ENCODE data around the gene DCXR. TPM values are rescaled to one million over a fixed set of nuclear protein-coding genes. Genes with fewer than 3 reads are reported as not detected.
A peak's percentile ranks its signal among the peaks of the same experiment; 100 is the strongest.

Gene DCXR
- polyA plus RNA-seq, 6 donors from 2014 or later = 74.0 to 199 (median 98.1) TPM

- ATAC-seq (ENCODE audit: low read depth in 2 of 2) = no peak
- Mint-ChIP-seq H3K4me1 (peaks cover 14 to 27% (median 26%) of the 10 kb centered on the region in 3 donors), H3K9me3 (no peaks in the 10 kb centered on the region)
Observed at GRCh38 chr17:82035956-82036633, 1.4 kb downstream of the DCXR start.

GRCh38 chr17:82035488-82035887, 2.0 kb downstream of the DCXR start:
- Mint-ChIP-seq H3K27me3 (peaks cover 0 to 3% (median 0%) of the 10 kb centered on the region in 3 donors), H3K36me3 (peaks cover 0 to 5% of the 10 kb centered on the region in 2 donors), H3K27ac (peak overlapping the region in 1 of 6 donors; percentile 37), H3K4me3 (peak overlapping the region; percentile 17 to 95 (median 74)), H3K4me1 (peaks cover 17 to 28% (median 27%) of the 10 kb centered on the region in 3 donors), H3K9me3 (no peaks in the 10 kb centered on the region)
- DNase-seq (no peak), ATAC-seq (ENCODE audit: low read depth in 2 of 2) (no peak)

More at GRCh38 chr17:82035956-82036633, 1.4 kb downstream of the DCXR start:
- H3K36me3 Mint-ChIP-seq = peaks cover 0 to 5% of the 10 kb centered on the region in 2 donors
- DNase-seq = no peak
- peak overlapping the region; percentile 74 to 96 (median 88) for H3K4me3 Mint-ChIP-seq
- no peaks in the 10 kb centered on the region for H3K27me3 Mint-ChIP-seq
- peak overlapping the region in 1 of 6 donors; percentile 22 for H3K27ac Mint-ChIP-seq

- peaks cover 0 to 5% of the 10 kb centered on the region in 2 donors for H3K36me3 Mint-ChIP-seq
- H3K4me1 Mint-ChIP-seq = peaks cover 23 to 30% (median 30%) of the 10 kb centered on the region in 3 donors
- H3K4me3 Mint-ChIP-seq = peak overlapping the region in 5 of 8 donors; percentile 15 to 89 (median 67)
- peaks cover 0 to 9% (median 0%) of the 10 kb centered on the region in 3 donors for H3K27me3 Mint-ChIP-seq
- H3K9me3 Mint-ChIP-seq = no peaks in the 10 kb centered on the region
- ATAC-seq (ENCODE audit: low read depth in 2 of 2) (no peak), DNase-seq (no peak)
- H3K27ac Mint-ChIP-seq = no peak overlapping the region
Observed at GRCh38 chr17:82034371-82035011, 3.0 kb downstream of the DCXR start.

GRCh38 chr17:82033359-82034085, 4.0 kb downstream of the DCXR start:
- H3K27ac Mint-ChIP-seq = no peak overlapping the region
- no peaks in the 10 kb centered on the region for H3K9me3 Mint-ChIP-seq
- peak overlapping the region in 2 of 8 donors; percentile 36 to 39 for H3K4me3 Mint-ChIP-seq
- H3K27me3 Mint-ChIP-seq = peaks cover 0 to 18% (median 0%) of the 10 kb centered on the region in 3 donors
- ATAC-seq (ENCODE audit: low read depth in 2 of 2) (no peak), DNase-seq (no peak)
- H3K36me3 Mint-ChIP-seq = peaks cover 0 to 5% of the 10 kb centered on the region in 2 donors
- peaks cover 17 to 25% (median 23%) of the 10 kb centered on the region in 3 donors for H3K4me1 Mint-ChIP-seq

- DNase-seq (no peak), ATAC-seq (ENCODE audit: low read depth in 2 of 2) (peak; percentile 7 to 13)
- peaks cover 10 to 18% (median 16%) of the 10 kb centered on the region in 3 donors for H3K4me1 Mint-ChIP-seq
- H3K36me3 Mint-ChIP-seq = peaks cover 0 to 5% of the 10 kb centered on the region in 2 donors
- peak overlapping the region in 7 of 8 donors; percentile 15 to 87 (median 64) for H3K4me3 Mint-ChIP-seq
- peak overlapping the region in 1 of 6 donors; percentile 47 for H3K27ac Mint-ChIP-seq
- peaks cover 0 to 25% (median 7%) of the 10 kb centered on the region in 3 donors for H3K27me3 Mint-ChIP-seq
- H3K9me3 Mint-ChIP-seq = no peaks in the 10 kb centered on the region
Observed at GRCh38 chr17:82031885-82032627, 5.4 kb downstream of the DCXR start.

GRCh38 chr17:82031303-82031884, 6.1 kb downstream of the DCXR start, which contains the start of gene RAC3:
Gene RAC3, plus strand, starts transcription at chr17:82031678. Its CDS starts 84 bp downstream, at chr17:82031762.
- H3K27ac Mint-ChIP-seq = peak within 1 kb of the TSS in 1 of 6 donors; percentile 79
- peaks cover 0 to 27% (median 7%) of the 10 kb centered on the region in 3 donors for H3K27me3 Mint-ChIP-seq
- no peaks in the 10 kb centered on the region for H3K9me3 Mint-ChIP-seq
- H3K36me3 Mint-ChIP-seq = peaks cover 0 to 5% of the 10 kb centered on the region in 2 donors
- peaks cover 10 to 16% (median 16%) of the 10 kb centered on the region in 3 donors for H3K4me1 Mint-ChIP-seq
- H3K4me3 Mint-ChIP-seq = peak within 1 kb of the TSS; percentile 78 to 92 (median 86)
- DNase-seq (no peak), ATAC-seq (ENCODE audit: low read depth in 2 of 2) (peak; percentile 13 to 19)

GRCh38 chr17:82030470-82031302, 6.8 kb downstream of the DCXR start:
- Mint-ChIP-seq H3K27ac (peak overlapping the region in 1 of 6 donors; percentile 79), H3K36me3 (peaks cover 0 to 5% of the 10 kb centered on the region in 2 donors), H3K4me3 (peak overlapping the region; percentile 78 to 92 (median 86)), H3K27me3 (peaks cover 0 to 27% (median 7%) of the 10 kb centered on the region in 3 donors), H3K9me3 (no peaks in the 10 kb centered on the region), H3K4me1 (peaks cover 10 to 13% (median 11%) of the 10 kb centered on the region in 3 donors)
- ATAC-seq (ENCODE audit: low read depth in 2 of 2) (peak; percentile 74 to 78), DNase-seq (peak; percentile 71)

- Mint-ChIP-seq H3K4me1 (peaks cover 5 to 10% (median 6%) of the 10 kb centered on the region in 3 donors), H3K9me3 (no peaks in the 10 kb centered on the region), H3K27me3 (peaks cover 0 to 27% (median 7%) of the 10 kb centered on the region in 3 donors), H3K36me3 (peaks cover 0 to under 1% of the 10 kb centered on the region in 2 donors), H3K4me3 (peak overlapping the region in 5 of 8 donors; percentile 74 to 92 (median 86)), H3K27ac (peak overlapping the region in 1 of 6 donors; percentile 79)
- DNase-seq = no peak
- ATAC-seq (ENCODE audit: low read depth in 2 of 2) = no peak
Observed at GRCh38 chr17:82029990-82030469, 7.5 kb downstream of the DCXR start.

- Mint-ChIP-seq H3K4me1 (peaks cover 4 to 11% (median 4%) of the 10 kb centered on the region in 3 donors), H3K27ac (peak overlapping the region in 1 of 6 donors; percentile 38), H3K9me3 (no peaks in the 10 kb centered on the region), H3K4me3 (peak overlapping the region in 6 of 8 donors; percentile 5 to 87 (median 77)), H3K36me3 (no peaks in the 10 kb centered on the region), H3K27me3 (peaks cover 0 to 27% (median 7%) of the 10 kb centered on the region in 3 donors)
- ATAC-seq (ENCODE audit: low read depth in 2 of 2) (no peak), DNase-seq (no peak)
Observed at GRCh38 chr17:82029391-82029790, 8.1 kb downstream of the DCXR start.

GRCh38 chr17:82028966-82029365, 8.5 kb downstream of the DCXR start:
- Mint-ChIP-seq H3K27me3 (peaks cover 0 to 27% (median 7%) of the 10 kb centered on the region in 3 donors), H3K4me3 (peak overlapping the region in 4 of 8 donors; percentile 3 to 87 (median 58)), H3K4me1 (peaks cover 4 to 16% (median 6%) of the 10 kb centered on the region in 3 donors), H3K27ac (peak overlapping the region in 1 of 6 donors; percentile 30), H3K9me3 (no peaks in the 10 kb centered on the region), H3K36me3 (no peaks in the 10 kb centered on the region)
- ATAC-seq (ENCODE audit: low read depth in 2 of 2) = no peak
- no peak for DNase-seq

GRCh38 chr17:82028246-82028645, 9.3 kb downstream of the DCXR start:
- Mint-ChIP-seq H3K4me1 (peaks cover 8 to 20% (median 9%) of the 10 kb centered on the region in 3 donors), H3K4me3 (no peak overlapping the region), H3K27me3 (peaks cover 0 to 27% (median 7%) of the 10 kb centered on the region in 3 donors), H3K9me3 (no peaks in the 10 kb centered on the region), H3K27ac (no peak overlapping the region), H3K36me3 (no peaks in the 10 kb centered on the region)
- ATAC-seq (ENCODE audit: low read depth in 2 of 2) (no peak), DNase-seq (no peak)
